DOHH2 (cell line): Measurements from ENCODE around the gene PSME4.

Experiments used
- CTCF ChIP-seq: fragments of 200-600 bp; sonication (generic); IDR thresholded peaks from one replicate; pipeline ENCODE4 v1.5.1; 2014; ENCODE audit warnings: antibody characterized with exemption, mild to moderate bottlenecking, low read depth, low read length; ENCODE audit not compliant: poor library complexity, severe bottlenecking
- EZH2phosphoT487 ChIP-seq: fragments of 200-600 bp; sonication (generic); IDR thresholded peaks from 2 replicates; pipeline ENCODE4 v1.6.1; 2017; ENCODE audit warnings: borderline replicate concordance, mild to moderate bottlenecking, antibody characterized with exemption, low read length, moderate library complexity, mixed read lengths

- TF ChIP-seq EZH2phosphoT487 (no peak), CTCF (no peak)
These were observed 142.5 kb downstream of the PSME4 start for GRCh38 chr2:53828331-53828730.
